Measurements from ENCODE around the gene LSM6.

The LSM6 gene

GRCh38 chr4:146175541-146176453 is at the start of gene LSM6:
Gene LSM6, plus strand, starts transcription at chr4:146175718. Its CDS starts 7,204 bp downstream, at chr4:146182922.
- Histone ChIP-seq H3K9ac (ENCODE audit: insufficient read length) (peak within 1 kb of the TSS; percentile 95), H3K4me3 (peak within 1 kb of the TSS; percentile 91), H3K36me3 (ENCODE audit: insufficient read depth, low read length) (peaks cover 7% of the 10 kb centered on the region; the same call in 1 of the 2 replicates), H3K9me3 (ENCODE audit: low read depth, low read length) (no peaks in the 10 kb centered on the region), H3K27ac (peak within 1 kb of the TSS; percentile 27)
- TF ChIP-seq EZH2 (IDR thresholded peaks at IDR 0.05) (no peak), POLR2AphosphoS5 (IDR thresholded peaks at IDR 0.05; ENCODE audit: borderline replicate concordance, low read depth, low read length) (peak; percentile 87)
- DNase-seq (ENCODE audit: low read depth, low spot score): peak; percentile 60

- Histone ChIP-seq H3K27ac (no peak overlapping the region), H3K4me3 (no peak overlapping the region), H3K9me3 (ENCODE audit: low read depth, low read length) (no peaks in the 10 kb centered on the region), H3K36me3 (ENCODE audit: insufficient read depth, low read length) (no peaks in the 10 kb centered on the region), H3K9ac (ENCODE audit: insufficient read length) (no peak overlapping the region)
- TF ChIP-seq FOXP2 (optimal IDR thresholded peaks at IDR 0.05; ENCODE audit: control extremely low read depth, extremely low read length, insufficient read depth) (no peak), EZH2 (IDR thresholded peaks at IDR 0.05) (no peak), POLR2AphosphoS5 (IDR thresholded peaks at IDR 0.05; ENCODE audit: borderline replicate concordance, low read depth, low read length) (no peak)
- no peak for DNase-seq (ENCODE audit: low read depth, low spot score)
Measured at GRCh38 chr4:146132445-146132844, 43.1 kb upstream of the LSM6 start.

- no peak for DNase-seq (ENCODE audit: low read depth, low spot score)
- H3K27ac ChIP-seq: no peak overlapping the region
Measured at GRCh38 chr4:146134761-146135445, 40.6 kb upstream of the LSM6 start.

GRCh38 chr4:146135941-146136340 is 39.6 kb upstream of the LSM6 start:
- H3K36me3 ChIP-seq (ENCODE audit: insufficient read depth, low read length): no peaks in the 10 kb centered on the region
- no peak for DNase-seq (ENCODE audit: low read depth, low spot score)
- no peak overlapping the region for H3K9ac ChIP-seq (ENCODE audit: insufficient read length)
- H3K27ac ChIP-seq: no peak overlapping the region
- H3K9me3 ChIP-seq (ENCODE audit: low read depth, low read length): no peaks in the 10 kb centered on the region
- TF ChIP-seq FOXP2 (optimal IDR thresholded peaks at IDR 0.05; ENCODE audit: control extremely low read depth, extremely low read length, insufficient read depth): no peak
- no peak for TF ChIP-seq POLR2AphosphoS5 (IDR thresholded peaks at IDR 0.05; ENCODE audit: borderline replicate concordance, low read depth, low read length)
- no peak for TF ChIP-seq EZH2 (IDR thresholded peaks at IDR 0.05)
- H3K4me3 ChIP-seq: no peak overlapping the region

More at GRCh38 chr4:146134761-146135445, 40.6 kb upstream of the LSM6 start:
- H3K9ac ChIP-seq (ENCODE audit: insufficient read length): no peak overlapping the region
- TF ChIP-seq POLR2AphosphoS5 (IDR thresholded peaks at IDR 0.05; ENCODE audit: borderline replicate concordance, low read depth, low read length) (no peak), EZH2 (IDR thresholded peaks at IDR 0.05) (no peak), FOXP2 (optimal IDR thresholded peaks at IDR 0.05; ENCODE audit: control extremely low read depth, extremely low read length, insufficient read depth) (no peak)
- no peak overlapping the region for H3K4me3 ChIP-seq
- H3K36me3 ChIP-seq (ENCODE audit: insufficient read depth, low read length): no peaks in the 10 kb centered on the region
- H3K9me3 ChIP-seq (ENCODE audit: low read depth, low read length): no peaks in the 10 kb centered on the region

- Histone ChIP-seq H3K4me3 (no peak overlapping the region), H3K36me3 (ENCODE audit: insufficient read depth, low read length) (no peaks in the 10 kb centered on the region), H3K9me3 (ENCODE audit: low read depth, low read length) (no peaks in the 10 kb centered on the region), H3K27ac (no peak overlapping the region), H3K9ac (ENCODE audit: insufficient read length) (no peak overlapping the region)
- no peak for DNase-seq (ENCODE audit: low read depth, low spot score)
- TF ChIP-seq FOXP2 (optimal IDR thresholded peaks at IDR 0.05; ENCODE audit: control extremely low read depth, extremely low read length, insufficient read depth): no peak
- no peak for TF ChIP-seq POLR2AphosphoS5 (IDR thresholded peaks at IDR 0.05; ENCODE audit: borderline replicate concordance, low read depth, low read length)
- TF ChIP-seq EZH2 (IDR thresholded peaks at IDR 0.05): no peak
Measured at GRCh38 chr4:146142768-146143167, 32.8 kb upstream of the LSM6 start.

GRCh38 chr4:146143888-146144287 is 31.6 kb upstream of the LSM6 start:
- no peak overlapping the region for H3K27ac ChIP-seq
- no peaks in the 10 kb centered on the region for H3K36me3 ChIP-seq (ENCODE audit: insufficient read depth, low read length)
- TF ChIP-seq POLR2AphosphoS5 (IDR thresholded peaks at IDR 0.05; ENCODE audit: borderline replicate concordance, low read depth, low read length): no peak
- TF ChIP-seq FOXP2 (optimal IDR thresholded peaks at IDR 0.05; ENCODE audit: control extremely low read depth, extremely low read length, insufficient read depth): no peak
- no peak for TF ChIP-seq EZH2 (IDR thresholded peaks at IDR 0.05)
- no peak for DNase-seq (ENCODE audit: low read depth, low spot score)
- H3K9ac ChIP-seq (ENCODE audit: insufficient read length): no peak overlapping the region
- no peak overlapping the region for H3K4me3 ChIP-seq
- H3K9me3 ChIP-seq (ENCODE audit: low read depth, low read length): no peaks in the 10 kb centered on the region

- DNase-seq (ENCODE audit: low read depth, low spot score): no peak
- Histone ChIP-seq H3K9me3 (ENCODE audit: low read depth, low read length) (no peaks in the 10 kb centered on the region), H3K4me3 (no peak overlapping the region), H3K27ac (no peak overlapping the region), H3K9ac (ENCODE audit: insufficient read length) (no peak overlapping the region), H3K36me3 (ENCODE audit: insufficient read depth, low read length) (no peaks in the 10 kb centered on the region)
- TF ChIP-seq EZH2 (IDR thresholded peaks at IDR 0.05) (no peak), POLR2AphosphoS5 (IDR thresholded peaks at IDR 0.05; ENCODE audit: borderline replicate concordance, low read depth, low read length) (no peak), FOXP2 (optimal IDR thresholded peaks at IDR 0.05; ENCODE audit: control extremely low read depth, extremely low read length, insufficient read depth) (no peak)
Measured at GRCh38 chr4:146146918-146147317, 28.6 kb upstream of the LSM6 start.

- H3K4me3 ChIP-seq: no peak overlapping the region
- H3K36me3 ChIP-seq (ENCODE audit: insufficient read depth, low read length): no peaks in the 10 kb centered on the region
- no peaks in the 10 kb centered on the region for H3K9me3 ChIP-seq (ENCODE audit: low read depth, low read length)
- H3K27ac ChIP-seq: no peak overlapping the region
- H3K9ac ChIP-seq (ENCODE audit: insufficient read length): no peak overlapping the region
- no peak for TF ChIP-seq POLR2AphosphoS5 (IDR thresholded peaks at IDR 0.05; ENCODE audit: borderline replicate concordance, low read depth, low read length)
- TF ChIP-seq EZH2 (IDR thresholded peaks at IDR 0.05): no peak
- TF ChIP-seq FOXP2 (optimal IDR thresholded peaks at IDR 0.05; ENCODE audit: control extremely low read depth, extremely low read length, insufficient read depth): no peak
- DNase-seq (ENCODE audit: low read depth, low spot score): no peak
Measured at GRCh38 chr4:146148021-146148420, 27.5 kb upstream of the LSM6 start.
